ENCODE measurements around the gene IMPACT.

GRCh38 chr18:24386681-24387080 is 39.8 kb upstream of the IMPACT start:
- TF ChIP-seq POLR2AphosphoS5 (IDR thresholded peaks at IDR 0.05) (no peak), CTCF (IDR thresholded peaks at IDR 0.05) (no peak)

All from breast epithelium (tissue), 3 donors.